Upper lobe of left lung (tissue), 6 donors: Measurements from ENCODE around the gene PRSS33. TPM values are rescaled to one million over a fixed set of nuclear protein-coding genes. Genes with fewer than 3 reads are reported as not detected.
A peak's percentile ranks its signal among the peaks of the same experiment; 100 is the strongest.

Experiments used
- ATAC-seq, 2 donors: fragments of 200-7000 bp; cut with Tn5 transposase; one replicate each; pipeline ENCODE4 v1.9.1; 2022; ENCODE audit warnings: mild to moderate bottlenecking in 2 of 2, moderate library complexity in 2 of 2; ENCODE audit not compliant: low FRiP score in 2 of 2
- DNase-seq, 2 donors: peaks; one replicate each; pipeline ENCODE4 v3.0.0-alpha.2; 2019 to 2020
- H3K27ac ChIP-seq, 4 donors: fragments of 200-600 bp; sonication (generic); one replicate each; pipeline ENCODE4 v1.5.1; 2016 to 2019
- H3K27me3 ChIP-seq, 4 donors: fragments of 200-600 bp; sonication (generic); one replicate each; pipeline ENCODE4 v1.5.1; 2017 to 2019
- H3K36me3 ChIP-seq, 4 donors: fragments of 200-600 bp; sonication (generic); one replicate each; pipeline ENCODE4 v1.5.1; 2016 to 2019
- H3K4me1 ChIP-seq, 4 donors: fragments of 200-600 bp; sonication (generic); one replicate each; pipeline ENCODE4 v1.5.1; 2018 to 2019
- H3K4me3 ChIP-seq, 4 donors: fragments of 200-600 bp; sonication (generic); one replicate each; pipeline ENCODE4 v1.5.1; 2017 to 2019; ENCODE audit warnings: mild to moderate bottlenecking in 2 of 4, moderate library complexity in 1 of 4
- H3K9me3 ChIP-seq, 4 donors: fragments of 200-600 bp; sonication (generic); one replicate each; pipeline ENCODE4 v1.5.1; 2018 to 2019
- CTCF ChIP-seq, 6 experiments: fragments of 450-650 bp in 4 of 6; fragments of 200-600 bp in 2 of 6; sonication (generic) in 2 of 6; IDR thresholded peaks; one replicate each; pipeline ENCODE4 v1.5.1; 2016 to 2019; ENCODE audit warnings: antibody characterized with exemption in 6 of 6
- EP300 ChIP-seq, 4 donors: sonication (generic); formaldehyde crosslinking; IDR thresholded peaks; one replicate each; pipeline ENCODE4 v1.5.1; 2017; ENCODE audit warnings: antibody characterized with exemption in 4 of 4, control low read depth in 2 of 4
- POLR2A ChIP-seq, 4 donors: fragments of 450-650 bp; IDR thresholded peaks; one replicate each; pipeline ENCODE4 v1.5.1; 2016 to 2017; ENCODE audit warnings: antibody characterized with exemption in 4 of 4, mild to moderate bottlenecking in 2 of 4
- POLR2AphosphoS5 ChIP-seq, 2 donors: sonication (generic); formaldehyde crosslinking; IDR thresholded peaks; one replicate each; pipeline ENCODE4 v1.5.1; 2017; ENCODE audit warnings: antibody characterized with exemption in 2 of 2
- whole genome bisulfite sequencing, 2 donors: methylation state at CpG; one replicate each; pipeline ENCODE4 v1.1.5; 2017 to 2018; 5-methylcytosine and 5-hydroxymethylcytosine counted together
- total RNA-seq, 6 donors: library from RNA; depleted of rRNA in 4 of 6; stranded (reverse); fragments of >200 nt in 4 of 6; gene quantifications; one replicate each; pipeline versions ENCODE4 v1.1.0 to v1.2.1, GENCODE V29; 2016 to 2021
- donor health status: DM: no; HTN: no; CAD: no; lungs with moderate emphysema.
- donor health status: DM: no; HTN: yes; CAD: no; lungs with severe emphysema.

The PRSS33 gene
- total RNA-seq, 6 donors from 2014 or later = 0.20 to 0.92 TPM; not detected in 4

GRCh38 chr16:2816751-2817339, 29.5 kb upstream of the PRSS33 start, which contains the start of gene PRSS21:
TSS of gene PRSS21 (plus strand) at chr16:2817237. CDS start at chr16:2817269, 32 bp downstream.
- Histone ChIP-seq H3K4me3 (peak within 1 kb of the TSS in 2 of 4 donors; percentile 10 to 26), H3K9me3 (no peaks in the 10 kb centered on the region), H3K27ac (no peak within 1 kb of the TSS), H3K27me3 (peaks cover 0 to 10% (median 0%) of the 10 kb centered on the region in 4 donors), H3K4me1 (peaks cover 0 to 8% (median 0%) of the 10 kb centered on the region in 4 donors), H3K36me3 (no peaks in the 10 kb centered on the region)
- ATAC-seq (no peak), DNase-seq (peak in 1 of 2 donors; percentile 87)
- TF ChIP-seq EP300 (IDR thresholded peaks at IDR 0.05) = no peak
- peak in 1 of 6 experiments; percentile 18 for TF ChIP-seq CTCF (IDR thresholded peaks at IDR 0.05)
- 54 to 73% methylated on average over 17 to 28 of the region's 28 CpGs for WGBS, 2 donors

- H3K27me3 ChIP-seq = peaks cover 0 to 10% (median 0%) of the 10 kb centered on the region in 4 donors
- no peak overlapping the region for H3K4me3 ChIP-seq
- peaks cover 0 to 8% (median 0%) of the 10 kb centered on the region in 4 donors for H3K4me1 ChIP-seq
- DNase-seq = peak in 1 of 2 donors; percentile 64
- 70 to 76% methylated on average over 7 to 8 of the region's 10 CpGs for WGBS, 2 donors
- ATAC-seq = no peak
- no peak overlapping the region for H3K27ac ChIP-seq
- TF ChIP-seq CTCF (IDR thresholded peaks at IDR 0.05) (no peak), POLR2AphosphoS5 (IDR thresholded peaks at IDR 0.05) (no peak), EP300 (IDR thresholded peaks at IDR 0.05) (no peak), POLR2A (IDR thresholded peaks at IDR 0.05) (no peak)
- no peaks in the 10 kb centered on the region for H3K36me3 ChIP-seq
- H3K9me3 ChIP-seq = no peaks in the 10 kb centered on the region
Measured at GRCh38 chr16:2815299-2815771, 28.0 kb upstream of the PRSS33 start.

- H3K27ac ChIP-seq = no peak overlapping the region
- no peak overlapping the region for H3K4me3 ChIP-seq
- TF ChIP-seq EP300 (IDR thresholded peaks at IDR 0.05) (no peak), CTCF (IDR thresholded peaks at IDR 0.05) (no peak), POLR2AphosphoS5 (IDR thresholded peaks at IDR 0.05) (no peak), POLR2A (IDR thresholded peaks at IDR 0.05) (no peak)
- peaks cover 0 to 10% (median 0%) of the 10 kb centered on the region in 4 donors for H3K27me3 ChIP-seq
- H3K36me3 ChIP-seq = no peaks in the 10 kb centered on the region
- no peaks in the 10 kb centered on the region for H3K9me3 ChIP-seq
- no peak for ATAC-seq
- WGBS, 2 donors = 75 to 83% methylated on average over 8 to 20 of the region's 20 CpGs
- no peak for DNase-seq
- peaks cover 0 to 8% (median 0%) of the 10 kb centered on the region in 4 donors for H3K4me1 ChIP-seq
Measured at GRCh38 chr16:2814551-2815298, 27.4 kb upstream of the PRSS33 start.

- DNase-seq = no peak
Measured at GRCh38 chr16:2813771-2814221, 26.4 kb upstream of the PRSS33 start.

More at GRCh38 chr16:2813771-2814221, 26.4 kb upstream of the PRSS33 start:
- Histone ChIP-seq H3K4me1 (peaks cover 0 to 8% (median 0%) of the 10 kb centered on the region in 4 donors), H3K27me3 (peaks cover 0 to 10% (median 0%) of the 10 kb centered on the region in 4 donors), H3K27ac (no peak overlapping the region), H3K9me3 (no peaks in the 10 kb centered on the region), H3K36me3 (no peaks in the 10 kb centered on the region), H3K4me3 (no peak overlapping the region)
- no peak for ATAC-seq
- WGBS, 2 donors = 69% methylated on average over 6 to 7 of the region's 7 CpGs
- TF ChIP-seq EP300 (IDR thresholded peaks at IDR 0.05) (no peak), CTCF (IDR thresholded peaks at IDR 0.05) (no peak), POLR2A (IDR thresholded peaks at IDR 0.05) (no peak), POLR2AphosphoS5 (IDR thresholded peaks at IDR 0.05) (no peak)
